ENCODE results near the gene PTK6. TPM values are rescaled to one million over a fixed set of nuclear protein-coding genes. Genes with fewer than 3 reads are reported as not detected.

Gene PTK6
- total RNA-seq, 1 donor from 2014 or later: 0.33 TPM

DNA sequence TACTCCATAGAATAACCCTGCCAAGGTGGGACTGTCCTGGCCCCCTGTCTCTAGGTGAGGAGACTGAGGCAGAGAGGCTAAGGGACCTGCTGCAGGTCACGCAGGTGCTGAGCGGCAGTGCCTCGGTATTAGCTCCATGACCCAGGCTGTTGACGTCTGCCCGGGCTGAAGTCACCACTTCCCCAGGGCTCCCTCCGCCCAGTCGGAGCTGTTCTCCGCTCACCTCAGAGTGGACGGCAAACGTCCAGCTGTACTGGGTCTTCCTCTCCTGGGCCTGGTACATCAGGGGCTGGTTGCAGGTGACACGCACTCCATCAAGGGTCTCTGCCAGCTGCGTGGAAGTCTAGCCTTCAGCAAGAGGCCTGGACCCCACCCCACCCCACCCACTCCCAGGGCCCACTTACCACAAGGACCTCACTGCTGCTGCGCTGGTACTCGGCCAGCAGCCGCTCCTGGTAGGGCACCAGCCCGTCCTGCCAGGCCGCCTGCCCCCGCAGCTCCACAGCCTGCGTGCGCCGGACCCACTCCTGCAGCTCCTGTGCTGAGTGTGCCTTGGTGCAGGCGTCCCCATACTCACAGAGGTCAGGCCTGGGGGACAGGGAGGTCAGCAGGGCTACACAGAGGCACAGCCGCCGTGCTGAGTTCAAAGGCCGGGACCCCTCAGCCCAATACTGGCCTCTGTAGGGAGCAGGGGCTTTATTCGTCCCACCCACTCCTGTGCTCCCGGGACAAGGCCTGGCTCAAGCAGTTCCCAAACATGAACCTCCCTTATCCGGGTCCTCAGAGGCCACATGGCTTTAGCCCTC lies 33.3 kb upstream of the PTK6 start:
- DNase-seq (ENCODE audit: low read depth): no peak
- Histone ChIP-seq H3K4me3 (ENCODE audit: low read depth, low read length) (no peak overlapping the region), H3K27me3 (ENCODE audit: control insufficient read depth, insufficient read depth, low read length) (no peaks in the 10 kb centered on the region), H3K36me3 (ENCODE audit: control insufficient read depth, insufficient read depth, low read length) (no peaks in the 10 kb centered on the region)
- TF ChIP-seq CTCF (IDR thresholded peaks at IDR 0.05; ENCODE audit: insufficient read depth, low read length, poor library complexity, severe bottlenecking): no peak

GRCh38 chr20:63568986-63569949 lies 32.1 kb upstream of the PTK6 start:
- Histone ChIP-seq H3K4me3 (ENCODE audit: low read depth, low read length) (no peak overlapping the region), H3K36me3 (ENCODE audit: control insufficient read depth, insufficient read depth, low read length) (no peaks in the 10 kb centered on the region), H3K27me3 (ENCODE audit: control insufficient read depth, insufficient read depth, low read length) (no peaks in the 10 kb centered on the region)
- TF ChIP-seq CTCF (IDR thresholded peaks at IDR 0.05; ENCODE audit: insufficient read depth, low read length, poor library complexity, severe bottlenecking): no peak
- no peak for DNase-seq (ENCODE audit: low read depth)

- DNase-seq (ENCODE audit: low read depth): no peak
- no peak for TF ChIP-seq CTCF (IDR thresholded peaks at IDR 0.05; ENCODE audit: insufficient read depth, low read length, poor library complexity, severe bottlenecking)
- H3K36me3 ChIP-seq (ENCODE audit: control insufficient read depth, insufficient read depth, low read length): no peaks in the 10 kb centered on the region
- H3K4me3 ChIP-seq (ENCODE audit: low read depth, low read length): no peak overlapping the region
- H3K27me3 ChIP-seq (ENCODE audit: control insufficient read depth, insufficient read depth, low read length): no peaks in the 10 kb centered on the region
These were observed 31.2 kb upstream of the PTK6 start for GRCh38 chr20:63568170-63568981.

DNA sequence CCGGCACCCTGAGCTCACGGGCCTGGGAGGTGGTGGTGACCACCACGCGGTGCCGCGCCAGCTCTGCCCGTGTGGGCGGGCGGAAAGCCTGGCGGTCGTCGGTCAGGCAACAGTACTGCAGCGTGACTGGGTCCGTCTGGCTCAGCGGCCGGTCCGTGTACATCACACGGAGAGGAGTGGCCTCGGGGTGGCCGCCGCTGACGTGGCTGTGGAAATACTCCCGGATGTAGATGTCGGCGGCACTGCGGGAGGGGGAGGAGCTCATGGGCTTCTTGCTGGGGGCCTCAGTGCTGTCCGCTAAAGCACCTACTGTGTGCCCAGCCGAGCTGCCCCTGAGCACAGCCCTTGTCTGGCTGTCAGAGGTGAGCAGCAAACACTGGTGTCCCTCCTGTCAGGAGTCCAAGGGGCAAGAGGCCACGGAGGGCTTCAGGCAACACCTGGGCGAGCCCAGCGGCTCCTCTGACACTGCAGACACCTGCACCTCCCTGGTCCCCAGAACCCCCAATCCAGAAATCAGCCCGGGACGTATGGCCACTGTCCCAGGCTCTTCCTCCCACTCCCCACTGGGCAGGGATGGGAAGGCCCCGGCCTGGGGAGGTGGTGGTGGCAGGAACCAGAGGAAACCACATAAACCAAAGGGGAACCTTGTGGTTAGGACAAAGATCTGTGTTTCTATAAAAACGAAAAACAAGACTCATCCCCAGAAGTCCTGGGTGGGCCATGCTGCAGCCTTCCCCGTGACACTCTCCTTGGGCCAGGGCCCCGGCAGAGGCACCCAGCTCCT lies 30.4 kb upstream of the PTK6 start:
- Histone ChIP-seq H3K36me3 (ENCODE audit: control insufficient read depth, insufficient read depth, low read length) (no peaks in the 10 kb centered on the region), H3K4me3 (ENCODE audit: low read depth, low read length) (no peak overlapping the region), H3K27me3 (ENCODE audit: control insufficient read depth, insufficient read depth, low read length) (no peaks in the 10 kb centered on the region)
- no peak for TF ChIP-seq CTCF (IDR thresholded peaks at IDR 0.05; ENCODE audit: insufficient read depth, low read length, poor library complexity, severe bottlenecking)
- DNase-seq (ENCODE audit: low read depth): no peak

DNA sequence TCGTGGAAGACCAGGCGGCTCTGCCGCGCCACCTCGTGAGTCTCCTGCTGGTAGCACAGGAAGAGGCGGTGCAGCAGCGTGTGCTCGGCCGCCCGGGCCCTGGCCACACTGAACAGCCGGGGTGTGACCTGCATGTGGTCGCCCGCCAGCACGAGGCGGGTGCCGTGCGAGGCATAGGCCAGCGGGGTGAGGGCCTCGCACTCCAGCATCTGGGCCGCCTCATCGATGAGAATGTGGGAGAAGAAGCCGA lies 29.9 kb upstream of the PTK6 start:
- H3K4me3 ChIP-seq (ENCODE audit: low read depth, low read length): no peak overlapping the region
- H3K36me3 ChIP-seq (ENCODE audit: control insufficient read depth, insufficient read depth, low read length): no peaks in the 10 kb centered on the region
- no peaks in the 10 kb centered on the region for H3K27me3 ChIP-seq (ENCODE audit: control insufficient read depth, insufficient read depth, low read length)
- no peak for DNase-seq (ENCODE audit: low read depth)
- TF ChIP-seq CTCF (IDR thresholded peaks at IDR 0.05; ENCODE audit: insufficient read depth, low read length, poor library complexity, severe bottlenecking): no peak
